Neural cell (in vitro differentiated cells): Measurements from ENCODE around the gene HDAC7.

ENCODE experiments used
- EP300 ChIP-seq: fragments of 450-650 bp; conservative IDR thresholded peaks from 2 replicates; pipeline ENCODE4 v1.6.1; 2014; ENCODE audit warnings: antibody characterized with exemption, mild to moderate bottlenecking, moderate library complexity; ENCODE audit not compliant: poor library complexity, severe bottlenecking
- EZH2 ChIP-seq: fragments of 200-600, 300-800 bp; shearing (Covaris generic), sonication (generic); IDR thresholded peaks from 2 replicates; pipeline ENCODE4 v1.6.1; 2014; ENCODE audit warnings: antibody characterized with exemption, low read length, borderline replicate concordance, mild to moderate bottlenecking; ENCODE audit not compliant: insufficient read depth, poor library complexity, severe bottlenecking
- MXI1 ChIP-seq: fragments of 450-650 bp; conservative IDR thresholded peaks from 2 replicates; pipeline ENCODE4 v1.6.1; 2014; ENCODE audit warnings: antibody characterized with exemption, mild to moderate bottlenecking; ENCODE audit not compliant: poor library complexity, severe bottlenecking
- POLR2AphosphoS5 ChIP-seq: IDR thresholded peaks from 2 replicates; pipeline ENCODE4 v1.6.1; 2012
- RAD21 ChIP-seq: fragments of 450-650 bp; conservative IDR thresholded peaks from 2 replicates; pipeline ENCODE4 v1.6.1; 2014; ENCODE audit warnings: antibody characterized with exemption, mild to moderate bottlenecking, moderate library complexity
- SMC3 ChIP-seq: fragments of 450-650 bp; conservative IDR thresholded peaks from 2 replicates; pipeline ENCODE4 v1.6.1; 2014; ENCODE audit warnings: antibody characterized with exemption, mild to moderate bottlenecking, moderate library complexity; ENCODE audit not compliant: poor library complexity
- TAF1 ChIP-seq: IDR thresholded peaks from 2 replicates; pipeline ENCODE4 v1.6.1; 2012; ENCODE audit warnings: low read depth
- TF ChIP-seq, protein P1 (sequence below): fragments of 450-650 bp; IDR thresholded peaks from 2 replicates; pipeline ENCODE4 v1.5.1; 2014; ENCODE audit warnings: antibody characterized with exemption, mild to moderate bottlenecking, moderate library complexity; ENCODE audit not compliant: poor library complexity, severe bottlenecking
- TF ChIP-seq, protein P2 (sequence below): IDR thresholded peaks from 2 replicates; pipeline ENCODE4 v1.6.1; 2012; ENCODE audit warnings: borderline replicate concordance

DNA sequence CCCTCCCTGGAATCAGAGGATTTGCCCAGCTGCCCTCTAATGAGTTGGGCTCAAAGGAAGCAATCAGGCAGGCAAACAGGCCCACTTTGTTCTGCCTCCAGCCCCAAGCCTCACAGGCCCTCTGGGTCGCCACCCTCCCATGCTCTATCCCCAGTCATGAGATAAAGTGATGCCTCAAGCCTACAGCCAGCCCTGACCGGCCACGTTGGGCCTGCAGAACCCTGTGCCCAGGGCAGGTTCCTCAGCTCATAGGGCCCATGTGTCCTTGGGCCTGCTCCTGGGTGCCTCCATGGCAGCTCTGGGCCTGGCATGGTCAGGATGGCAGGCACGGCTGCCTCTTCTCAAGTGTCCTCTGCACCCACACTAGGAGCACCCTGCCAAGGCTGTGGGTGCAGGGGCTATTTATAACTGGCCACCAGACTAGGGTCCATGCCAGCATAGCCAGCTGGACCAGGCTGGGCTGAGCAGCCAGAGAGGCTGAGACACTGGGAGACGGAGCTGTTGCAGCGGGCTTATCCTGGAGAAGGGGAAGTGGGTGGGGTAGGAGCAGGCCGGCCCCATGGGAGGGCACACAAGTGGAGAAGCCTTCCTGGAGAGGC, 20.2 kb downstream of the HDAC7 start:
- TF ChIP-seq, protein P1, sequence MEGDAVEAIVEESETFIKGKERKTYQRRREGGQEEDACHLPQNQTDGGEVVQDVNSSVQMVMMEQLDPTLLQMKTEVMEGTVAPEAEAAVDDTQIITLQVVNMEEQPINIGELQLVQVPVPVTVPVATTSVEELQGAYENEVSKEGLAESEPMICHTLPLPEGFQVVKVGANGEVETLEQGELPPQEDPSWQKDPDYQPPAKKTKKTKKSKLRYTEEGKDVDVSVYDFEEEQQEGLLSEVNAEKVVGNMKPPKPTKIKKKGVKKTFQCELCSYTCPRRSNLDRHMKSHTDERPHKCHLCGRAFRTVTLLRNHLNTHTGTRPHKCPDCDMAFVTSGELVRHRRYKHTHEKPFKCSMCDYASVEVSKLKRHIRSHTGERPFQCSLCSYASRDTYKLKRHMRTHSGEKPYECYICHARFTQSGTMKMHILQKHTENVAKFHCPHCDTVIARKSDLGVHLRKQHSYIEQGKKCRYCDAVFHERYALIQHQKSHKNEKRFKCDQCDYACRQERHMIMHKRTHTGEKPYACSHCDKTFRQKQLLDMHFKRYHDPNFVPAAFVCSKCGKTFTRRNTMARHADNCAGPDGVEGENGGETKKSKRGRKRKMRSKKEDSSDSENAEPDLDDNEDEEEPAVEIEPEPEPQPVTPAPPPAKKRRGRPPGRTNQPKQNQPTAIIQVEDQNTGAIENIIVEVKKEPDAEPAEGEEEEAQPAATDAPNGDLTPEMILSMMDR: no peak
- TF ChIP-seq EP300 (no peak), SMC3 (no peak), EZH2 (no peak), RAD21 (no peak), POLR2AphosphoS5 (no peak), TAF1 (no peak), MXI1 (no peak)
- TF ChIP-seq, protein P2, sequence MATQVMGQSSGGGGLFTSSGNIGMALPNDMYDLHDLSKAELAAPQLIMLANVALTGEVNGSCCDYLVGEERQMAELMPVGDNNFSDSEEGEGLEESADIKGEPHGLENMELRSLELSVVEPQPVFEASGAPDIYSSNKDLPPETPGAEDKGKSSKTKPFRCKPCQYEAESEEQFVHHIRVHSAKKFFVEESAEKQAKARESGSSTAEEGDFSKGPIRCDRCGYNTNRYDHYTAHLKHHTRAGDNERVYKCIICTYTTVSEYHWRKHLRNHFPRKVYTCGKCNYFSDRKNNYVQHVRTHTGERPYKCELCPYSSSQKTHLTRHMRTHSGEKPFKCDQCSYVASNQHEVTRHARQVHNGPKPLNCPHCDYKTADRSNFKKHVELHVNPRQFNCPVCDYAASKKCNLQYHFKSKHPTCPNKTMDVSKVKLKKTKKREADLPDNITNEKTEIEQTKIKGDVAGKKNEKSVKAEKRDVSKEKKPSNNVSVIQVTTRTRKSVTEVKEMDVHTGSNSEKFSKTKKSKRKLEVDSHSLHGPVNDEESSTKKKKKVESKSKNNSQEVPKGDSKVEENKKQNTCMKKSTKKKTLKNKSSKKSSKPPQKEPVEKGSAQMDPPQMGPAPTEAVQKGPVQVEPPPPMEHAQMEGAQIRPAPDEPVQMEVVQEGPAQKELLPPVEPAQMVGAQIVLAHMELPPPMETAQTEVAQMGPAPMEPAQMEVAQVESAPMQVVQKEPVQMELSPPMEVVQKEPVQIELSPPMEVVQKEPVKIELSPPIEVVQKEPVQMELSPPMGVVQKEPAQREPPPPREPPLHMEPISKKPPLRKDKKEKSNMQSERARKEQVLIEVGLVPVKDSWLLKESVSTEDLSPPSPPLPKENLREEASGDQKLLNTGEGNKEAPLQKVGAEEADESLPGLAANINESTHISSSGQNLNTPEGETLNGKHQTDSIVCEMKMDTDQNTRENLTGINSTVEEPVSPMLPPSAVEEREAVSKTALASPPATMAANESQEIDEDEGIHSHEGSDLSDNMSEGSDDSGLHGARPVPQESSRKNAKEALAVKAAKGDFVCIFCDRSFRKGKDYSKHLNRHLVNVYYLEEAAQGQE: no peak
